Measurements from ENCODE around the gene CEP68.

- no peak for TF ChIP-seq POLR2AphosphoS5 (IDR thresholded peaks at IDR 0.05)
- no peak for TF ChIP-seq EP300 (conservative IDR thresholded peaks at IDR 0.05; ENCODE audit: poor library complexity, severe bottlenecking)
- TF ChIP-seq TAF1 (IDR thresholded peaks at IDR 0.05; ENCODE audit: low read depth): no peak
- TF ChIP-seq CTCF (IDR thresholded peaks at IDR 0.05; ENCODE audit: poor library complexity, severe bottlenecking): no peak
- TF ChIP-seq MXI1 (conservative IDR thresholded peaks at IDR 0.05; ENCODE audit: poor library complexity, severe bottlenecking): no peak
- TF ChIP-seq RAD21 (conservative IDR thresholded peaks at IDR 0.05): no peak
- TF ChIP-seq EZH2 (IDR thresholded peaks at IDR 0.05; ENCODE audit: borderline replicate concordance, insufficient read depth, low read length, poor library complexity, severe bottlenecking): no peak
- TF ChIP-seq, protein P1, sequence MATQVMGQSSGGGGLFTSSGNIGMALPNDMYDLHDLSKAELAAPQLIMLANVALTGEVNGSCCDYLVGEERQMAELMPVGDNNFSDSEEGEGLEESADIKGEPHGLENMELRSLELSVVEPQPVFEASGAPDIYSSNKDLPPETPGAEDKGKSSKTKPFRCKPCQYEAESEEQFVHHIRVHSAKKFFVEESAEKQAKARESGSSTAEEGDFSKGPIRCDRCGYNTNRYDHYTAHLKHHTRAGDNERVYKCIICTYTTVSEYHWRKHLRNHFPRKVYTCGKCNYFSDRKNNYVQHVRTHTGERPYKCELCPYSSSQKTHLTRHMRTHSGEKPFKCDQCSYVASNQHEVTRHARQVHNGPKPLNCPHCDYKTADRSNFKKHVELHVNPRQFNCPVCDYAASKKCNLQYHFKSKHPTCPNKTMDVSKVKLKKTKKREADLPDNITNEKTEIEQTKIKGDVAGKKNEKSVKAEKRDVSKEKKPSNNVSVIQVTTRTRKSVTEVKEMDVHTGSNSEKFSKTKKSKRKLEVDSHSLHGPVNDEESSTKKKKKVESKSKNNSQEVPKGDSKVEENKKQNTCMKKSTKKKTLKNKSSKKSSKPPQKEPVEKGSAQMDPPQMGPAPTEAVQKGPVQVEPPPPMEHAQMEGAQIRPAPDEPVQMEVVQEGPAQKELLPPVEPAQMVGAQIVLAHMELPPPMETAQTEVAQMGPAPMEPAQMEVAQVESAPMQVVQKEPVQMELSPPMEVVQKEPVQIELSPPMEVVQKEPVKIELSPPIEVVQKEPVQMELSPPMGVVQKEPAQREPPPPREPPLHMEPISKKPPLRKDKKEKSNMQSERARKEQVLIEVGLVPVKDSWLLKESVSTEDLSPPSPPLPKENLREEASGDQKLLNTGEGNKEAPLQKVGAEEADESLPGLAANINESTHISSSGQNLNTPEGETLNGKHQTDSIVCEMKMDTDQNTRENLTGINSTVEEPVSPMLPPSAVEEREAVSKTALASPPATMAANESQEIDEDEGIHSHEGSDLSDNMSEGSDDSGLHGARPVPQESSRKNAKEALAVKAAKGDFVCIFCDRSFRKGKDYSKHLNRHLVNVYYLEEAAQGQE (IDR thresholded peaks at IDR 0.05; ENCODE audit: borderline replicate concordance): no peak
- TF ChIP-seq SMC3 (conservative IDR thresholded peaks at IDR 0.05; ENCODE audit: poor library complexity): no peak
Measured at GRCh38 chr2:65044097-65044735, 12.0 kb upstream of the CEP68 start.

Measured in neural cell (in vitro differentiated cells).